Adrenal gland (tissue), 12 donors: Measurements from ENCODE around the gene TNS1. TPM values are rescaled to one million over a fixed set of nuclear protein-coding genes. Genes with fewer than 3 reads are reported as not detected.
A peak's percentile ranks its signal among the peaks of the same experiment; 100 is the strongest.

Experiments used
- DNase-seq, 7 donors: peaks; one replicate each; pipeline ENCODE4 v3.0.0-alpha.2; 2019 to 2020
- H3K27ac ChIP-seq, 5 donors: fragments of 200-600 bp; sonication (generic) in 4 of 5; 1 replicate in 3 of 5; 2 replicates in 2 of 5; pipeline versions ENCODE4 v1.5.1 to v1.8.0; 2016 to 2020; ENCODE audit warnings: mild to moderate bottlenecking in 1 of 5
- H3K27me3 ChIP-seq: fragments of 200-600 bp; 2 replicates; pipeline ENCODE4 v1.8.0; 2021
- H3K36me3 ChIP-seq, 2 donors: fragments of 200-600 bp; replicated peaks in 1 of 2; 1 replicate in 1 of 2; 2 replicates in 1 of 2; pipeline versions ENCODE4 v1.5.1 to v1.8.0; 2018 to 2022
- H3K4me1 ChIP-seq, 2 donors: fragments of 200-600 bp; replicated peaks in 1 of 2; 1 replicate in 1 of 2; 2 replicates in 1 of 2; pipeline versions ENCODE4 v1.5.1 to v1.8.0; 2018 to 2021
- H3K4me3 ChIP-seq, 4 donors: fragments of 200-600 bp; sonication (generic) in 3 of 4; one replicate each; pipeline ENCODE4 v1.5.1; 2016 to 2018
- H3K9me3 ChIP-seq, 3 donors: fragments of 200-600 bp; sonication (generic) in 1 of 3; replicated peaks in 1 of 3; 1 replicate in 2 of 3; 2 replicates in 1 of 3; pipeline versions ENCODE4 v1.5.1 to v1.8.0; 2016 to 2021
- POLR2A ChIP-seq, 2 donors: fragments of 450-650 bp; IDR thresholded peaks; one replicate each; pipeline ENCODE4 v1.6.1; 2017; ENCODE audit warnings: antibody characterized with exemption in 2 of 2, mild to moderate bottlenecking in 2 of 2, moderate library complexity in 1 of 2
- WGBS, 4 donors: extraction: QIAGEN DNeasy Blood & Tissue Kit in 2 of 4; methylation state at CpG; one replicate each; pipeline versions ENCODE4 v1.1.5 to v1.1.7; 2013 to 2017; 5-methylcytosine and 5-hydroxymethylcytosine counted together
- intact Hi-C, 2 donors: fragments of 100-400 bp; cut with DNase I; formaldehyde crosslinking; loops; one replicate each; pipeline versions ENCODE4 v1.14.1 to v1.15.0; 2022 to 2023
- polyA plus RNA-seq, 3 donors: library from polyadenylated mRNA; stranded (reverse); fragments of 200-250 nt in 2 of 3; fragments of 350-450 nt in 1 of 3; fragmentation: Illumina TruSeq in 1 of 3; extraction: RNeasy Lipid Tissue Mini Kit (QIAGEN cat#74804) in 1 of 3; gene quantifications; one replicate each; pipeline ENCODE4 v1.2.3, GENCODE V29; 2013 to 2014
- total RNA-seq, 9 donors: library from RNA; depleted of rRNA in 4 of 9; stranded (reverse); fragments of >200 nt in 4 of 9; fragments of 120-200 nt in 1 of 9; fragmentation: NEBNext Ultra II Directional in 1 of 9; extraction: Animal tissue kit (Norgen Biotek cat#: 25700) in 1 of 9; gene quantifications; one replicate each; pipeline versions ENCODE4 v1.1.0 to v1.2.4, GENCODE V29; 2013 to 2023
- TF ChIP-seq, protein P1 (sequence below), 6 experiments: fragments of 450-650 bp in 4 of 6; fragments of 200-600 bp in 2 of 6; sonication (generic) in 1 of 6; IDR thresholded peaks; 1 replicate in 5 of 6; 2 replicates in 1 of 6; pipeline versions ENCODE4 v1.5.1 to v1.8.0; 2016 to 2021; ENCODE audit warnings: antibody characterized with exemption in 6 of 6, mild to moderate bottlenecking in 2 of 6, moderate library complexity in 1 of 6
- donor health status: healthy with polysubstance abuse.
- donor health status: Bipolar disorder and iron deficiency.
- donor health status: DM: yes; HTN: yes; CAD: no.
- donor health status: DM: no; HTN: no; CAD: no.
- donor health status: DM: no; HTN: no; CAD: no.
- donor health status: DM: yes; HTN: yes; CAD: no.

The TNS1 gene
- total and polyA plus RNA-seq, 12 donors = 34.1 to 341 (median 252) TPM

DNA sequence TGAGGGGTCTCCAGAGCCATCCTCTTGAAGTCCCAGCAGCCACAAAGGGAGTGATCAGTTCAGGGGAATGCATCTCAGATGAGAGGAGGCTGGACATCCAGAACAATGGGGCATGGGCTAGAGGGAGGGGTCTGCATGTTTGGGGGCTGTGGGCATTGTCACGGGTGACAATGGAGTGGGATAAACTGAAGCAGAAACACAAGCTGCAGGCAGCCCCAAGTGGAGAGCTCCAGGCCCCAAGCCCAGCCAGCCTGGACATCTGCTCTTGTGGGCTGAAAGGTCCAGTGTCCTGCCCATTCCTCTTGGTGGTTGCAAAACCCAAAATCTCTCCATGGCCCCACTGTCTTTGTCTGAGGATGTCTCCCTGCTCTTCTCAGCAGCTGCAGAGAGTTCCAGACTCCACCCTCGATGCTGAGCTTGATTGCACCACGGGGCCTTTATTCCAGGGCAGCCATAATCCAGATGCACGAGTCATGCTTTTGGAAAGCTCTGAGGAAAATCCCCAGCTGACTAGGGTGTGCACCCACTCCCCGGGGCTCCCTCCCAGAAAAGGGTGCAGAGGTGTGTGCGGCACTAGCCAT lies 149.4 kb downstream of the TNS1 start:
- no peak for TF ChIP-seq POLR2A (IDR thresholded peaks at IDR 0.05)
- TF ChIP-seq, protein P1, sequence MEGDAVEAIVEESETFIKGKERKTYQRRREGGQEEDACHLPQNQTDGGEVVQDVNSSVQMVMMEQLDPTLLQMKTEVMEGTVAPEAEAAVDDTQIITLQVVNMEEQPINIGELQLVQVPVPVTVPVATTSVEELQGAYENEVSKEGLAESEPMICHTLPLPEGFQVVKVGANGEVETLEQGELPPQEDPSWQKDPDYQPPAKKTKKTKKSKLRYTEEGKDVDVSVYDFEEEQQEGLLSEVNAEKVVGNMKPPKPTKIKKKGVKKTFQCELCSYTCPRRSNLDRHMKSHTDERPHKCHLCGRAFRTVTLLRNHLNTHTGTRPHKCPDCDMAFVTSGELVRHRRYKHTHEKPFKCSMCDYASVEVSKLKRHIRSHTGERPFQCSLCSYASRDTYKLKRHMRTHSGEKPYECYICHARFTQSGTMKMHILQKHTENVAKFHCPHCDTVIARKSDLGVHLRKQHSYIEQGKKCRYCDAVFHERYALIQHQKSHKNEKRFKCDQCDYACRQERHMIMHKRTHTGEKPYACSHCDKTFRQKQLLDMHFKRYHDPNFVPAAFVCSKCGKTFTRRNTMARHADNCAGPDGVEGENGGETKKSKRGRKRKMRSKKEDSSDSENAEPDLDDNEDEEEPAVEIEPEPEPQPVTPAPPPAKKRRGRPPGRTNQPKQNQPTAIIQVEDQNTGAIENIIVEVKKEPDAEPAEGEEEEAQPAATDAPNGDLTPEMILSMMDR (IDR thresholded peaks at IDR 0.05) = no peak
- intact Hi-C loops = no loop called here
- Histone ChIP-seq H3K27ac (peak overlapping the region in 2 of 5 donors; percentile 58 to 65), H3K4me1 (peaks cover 37 to 70% of the 10 kb centered on the region in 2 donors), H3K4me3 (no peak overlapping the region), H3K27me3 (no peaks in the 10 kb centered on the region), H3K9me3 (no peaks in the 10 kb centered on the region), H3K36me3 (peaks cover 0 to 58% of the 10 kb centered on the region in 2 donors)
- WGBS, 4 donors = 39 to 52% (median 47%) methylated on average over 6 of the region's 6 CpGs
- DNase-seq = peak in 1 of 7 donors; percentile 55

DNA sequence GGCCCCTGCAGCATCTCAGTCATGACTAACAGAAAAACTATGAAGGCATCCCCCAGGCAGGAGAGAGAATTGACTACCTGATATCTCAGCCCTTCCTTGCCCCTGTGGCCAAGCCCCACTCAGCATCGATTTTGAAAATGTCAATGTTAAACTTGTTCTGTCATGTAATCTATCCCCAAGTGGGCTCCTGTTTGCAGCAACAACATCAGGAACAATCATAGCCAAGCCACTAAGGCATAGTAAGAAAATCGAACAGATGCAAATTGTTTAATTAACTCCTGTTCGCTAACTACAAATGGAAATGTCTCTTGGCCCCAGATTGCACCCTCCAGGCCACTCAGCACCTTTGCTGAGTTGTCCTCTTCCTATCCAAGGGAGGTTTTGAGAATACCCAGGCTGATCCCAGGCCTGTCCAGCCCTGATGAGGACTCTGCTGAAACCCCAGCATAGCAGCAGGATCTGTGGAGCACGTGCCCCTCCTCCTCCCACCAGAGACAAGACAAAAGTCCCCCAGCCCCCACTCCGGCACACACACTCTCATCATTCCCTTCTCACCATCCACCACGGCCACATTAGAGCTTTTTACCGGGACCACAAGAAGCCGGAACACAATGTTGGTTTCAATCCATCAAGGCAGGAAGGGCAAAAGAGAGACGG lies 150.1 kb downstream of the TNS1 start:
- intact Hi-C loops = no loop called here
- Histone ChIP-seq H3K9me3 (no peaks in the 10 kb centered on the region), H3K36me3 (peaks cover 0 to 66% of the 10 kb centered on the region in 2 donors), H3K4me1 (peaks cover 32 to 65% of the 10 kb centered on the region in 2 donors), H3K4me3 (no peak overlapping the region), H3K27me3 (no peaks in the 10 kb centered on the region), H3K27ac (peak overlapping the region in 2 of 5 donors; percentile 58 to 65)
- no peak for DNase-seq
- TF ChIP-seq POLR2A (IDR thresholded peaks at IDR 0.05) = no peak
- TF ChIP-seq, protein P1 (IDR thresholded peaks at IDR 0.05) = no peak
- WGBS, 4 donors = 73 to 79% (median 76%) methylated on average over 9 of the region's 9 CpGs

DNA sequence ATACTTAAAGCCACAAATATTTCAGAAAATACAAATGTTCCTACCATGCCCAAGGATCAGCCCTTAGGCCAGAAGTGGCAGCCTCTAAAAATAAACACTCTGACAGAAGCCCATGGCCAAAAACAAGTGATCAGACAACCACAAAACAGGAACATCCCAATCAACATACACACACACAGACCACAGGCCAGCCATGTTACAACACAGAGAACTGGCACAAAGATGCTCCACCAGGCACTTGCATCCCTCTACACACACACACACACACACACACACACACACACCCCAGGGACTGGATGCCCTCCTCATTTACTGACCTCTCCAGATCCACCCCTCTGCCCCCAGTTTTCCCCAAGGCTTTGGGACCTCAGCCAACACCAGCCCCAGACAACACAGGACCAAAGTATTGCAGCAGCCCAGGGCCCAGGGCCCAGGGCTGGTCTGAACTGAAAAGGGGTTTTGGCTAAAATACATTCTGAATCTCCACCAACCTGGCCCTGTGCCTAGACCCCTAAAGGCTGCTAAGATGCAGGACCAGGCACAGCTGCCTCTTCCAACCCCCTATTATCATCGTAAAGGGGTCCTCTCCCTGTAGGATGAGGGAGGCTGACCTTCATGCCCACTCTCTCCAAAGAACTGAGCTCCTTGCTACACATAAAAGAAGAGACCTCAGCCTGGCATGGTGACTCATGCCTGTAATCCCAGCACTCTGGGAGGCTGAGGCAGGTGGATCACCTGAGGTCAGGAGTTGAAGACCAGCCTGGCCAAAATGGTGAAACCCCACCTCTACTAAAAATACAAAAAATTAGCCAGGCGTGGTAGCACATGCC lies 151.4 kb downstream of the TNS1 start:
- WGBS, 4 donors = 65 to 69% (median 66%) methylated on average over 2 of the region's 2 CpGs
- Histone ChIP-seq H3K4me3 (no peak overlapping the region), H3K9me3 (no peaks in the 10 kb centered on the region), H3K4me1 (peaks cover 41 to 63% of the 10 kb centered on the region in 2 donors), H3K27me3 (no peaks in the 10 kb centered on the region), H3K36me3 (peaks cover 0 to 68% of the 10 kb centered on the region in 2 donors), H3K27ac (peak overlapping the region; percentile 43 to 85 (median 77))
- no peak for TF ChIP-seq POLR2A (IDR thresholded peaks at IDR 0.05)
- TF ChIP-seq, protein P1 (IDR thresholded peaks at IDR 0.05) = no peak
- intact Hi-C loops = no loop called here
- DNase-seq = peak in 6 of 7 donors; percentile 56 to 82 (median 74)
